ENCODE data around the gene LTB4R2.

Gene LTB4R2

DNA sequence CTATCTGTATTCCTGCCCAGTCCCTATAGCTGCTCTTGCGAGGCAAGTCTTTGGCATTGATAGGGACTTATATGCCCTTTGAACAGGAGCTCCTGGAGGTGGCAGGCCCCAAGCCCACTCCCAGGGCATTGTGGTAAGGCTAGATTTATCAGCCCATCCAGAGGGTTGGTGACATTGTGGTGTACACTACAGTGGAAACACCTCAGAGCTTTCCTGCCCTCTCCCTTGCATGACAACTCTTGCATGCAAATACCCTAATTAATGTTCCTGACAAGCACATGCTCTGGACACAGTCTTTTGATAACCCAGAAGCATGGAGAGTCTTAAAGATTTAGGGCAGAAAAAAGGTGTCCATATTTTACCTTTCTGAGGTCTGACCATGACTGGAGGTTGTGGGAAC is 30.7 kb downstream of the LTB4R2 start:
- no CpG with 5 or more reads among the region's 1 CpG for WGBS (ENCODE audit: extremely low coverage, insufficient coverage, low lambda C conversion rate)
- H3K18ac ChIP-seq (ENCODE audit: low read length), result no peak overlapping the region
- DNase-seq, result no peak
- no peak overlapping the region for H3K23ac ChIP-seq (ENCODE audit: low read length)
- no peaks in the 10 kb centered on the region for H3K4me1 ChIP-seq (ENCODE audit: control insufficient read depth, low read depth, low read length)
- H3K9ac ChIP-seq (ENCODE audit: low read length), result no peak overlapping the region
- H3K4me3 ChIP-seq (ENCODE audit: low read length), result no peak overlapping the region
- no peaks in the 10 kb centered on the region for H3K36me3 ChIP-seq (ENCODE audit: control insufficient read depth, insufficient read depth, low read length)
- no peak overlapping the region for H4K5ac ChIP-seq (ENCODE audit: low read length)
- no peak overlapping the region for H3K4me2 ChIP-seq (ENCODE audit: low read length)
- H3K27me3 ChIP-seq (ENCODE audit: insufficient read depth, low read length, poor library complexity), result peaks cover 40% of the 10 kb centered on the region
- H2BK120ac ChIP-seq (ENCODE audit: low read depth, low read length), result no peak overlapping the region
- H2BK5ac ChIP-seq (ENCODE audit: low read length), result no peak overlapping the region
- no peak overlapping the region for H2AK5ac ChIP-seq (ENCODE audit: low read length)
- no peaks in the 10 kb centered on the region for H3K79me2 ChIP-seq (ENCODE audit: control insufficient read depth, insufficient read depth, low read length)
- H3K27ac ChIP-seq (ENCODE audit: low read depth, low read length), result no peak overlapping the region
- no peak overlapping the region for H3K56ac ChIP-seq (ENCODE audit: low read length)
- H4K8ac ChIP-seq (ENCODE audit: low read depth, low read length), result no peak overlapping the region
- no peak overlapping the region for H2BK15ac ChIP-seq (replicated peaks; ENCODE audit: low read depth)
- H3K79me1 ChIP-seq (ENCODE audit: low read length), result no peaks in the 10 kb centered on the region
- no peak overlapping the region for H3K4ac ChIP-seq (ENCODE audit: low read depth, low read length)

GRCh38 chr14:24342889-24343288 is 32.9 kb downstream of the LTB4R2 start:
- no peak overlapping the region for H3K27ac ChIP-seq (ENCODE audit: low read depth, low read length)
- no peak overlapping the region for H2AK5ac ChIP-seq (ENCODE audit: low read length)
- no peak overlapping the region for H3K56ac ChIP-seq (ENCODE audit: low read length)
- H3K36me3 ChIP-seq (ENCODE audit: control insufficient read depth, insufficient read depth, low read length), result no peaks in the 10 kb centered on the region
- H3K18ac ChIP-seq (ENCODE audit: low read length), result no peak overlapping the region
- no peak overlapping the region for H2BK120ac ChIP-seq (ENCODE audit: low read depth, low read length)
- no peak overlapping the region for H3K4ac ChIP-seq (ENCODE audit: low read depth, low read length)
- peaks cover 29% of the 10 kb centered on the region for H3K27me3 ChIP-seq (ENCODE audit: insufficient read depth, low read length, poor library complexity)
- no peak overlapping the region for H3K4me3 ChIP-seq (ENCODE audit: low read length)
- no peak for DNase-seq
- no peak overlapping the region for H2BK15ac ChIP-seq (replicated peaks; ENCODE audit: low read depth)
- no peaks in the 10 kb centered on the region for H3K79me1 ChIP-seq (ENCODE audit: low read length)
- WGBS (ENCODE audit: extremely low coverage, insufficient coverage, low lambda C conversion rate), result no CpG with 5 or more reads among the region's 4 CpGs
- H2BK5ac ChIP-seq (ENCODE audit: low read length), result no peak overlapping the region
- no peaks in the 10 kb centered on the region for H3K4me1 ChIP-seq (ENCODE audit: control insufficient read depth, low read depth, low read length)
- no peak overlapping the region for H4K8ac ChIP-seq (ENCODE audit: low read depth, low read length)
- no peak overlapping the region for H3K23ac ChIP-seq (ENCODE audit: low read length)
- no peak overlapping the region for H3K4me2 ChIP-seq (ENCODE audit: low read length)
- no peaks in the 10 kb centered on the region for H3K79me2 ChIP-seq (ENCODE audit: control insufficient read depth, insufficient read depth, low read length)
- H4K5ac ChIP-seq (ENCODE audit: low read length), result no peak overlapping the region
- H3K9ac ChIP-seq (ENCODE audit: low read length), result no peak overlapping the region

DNA sequence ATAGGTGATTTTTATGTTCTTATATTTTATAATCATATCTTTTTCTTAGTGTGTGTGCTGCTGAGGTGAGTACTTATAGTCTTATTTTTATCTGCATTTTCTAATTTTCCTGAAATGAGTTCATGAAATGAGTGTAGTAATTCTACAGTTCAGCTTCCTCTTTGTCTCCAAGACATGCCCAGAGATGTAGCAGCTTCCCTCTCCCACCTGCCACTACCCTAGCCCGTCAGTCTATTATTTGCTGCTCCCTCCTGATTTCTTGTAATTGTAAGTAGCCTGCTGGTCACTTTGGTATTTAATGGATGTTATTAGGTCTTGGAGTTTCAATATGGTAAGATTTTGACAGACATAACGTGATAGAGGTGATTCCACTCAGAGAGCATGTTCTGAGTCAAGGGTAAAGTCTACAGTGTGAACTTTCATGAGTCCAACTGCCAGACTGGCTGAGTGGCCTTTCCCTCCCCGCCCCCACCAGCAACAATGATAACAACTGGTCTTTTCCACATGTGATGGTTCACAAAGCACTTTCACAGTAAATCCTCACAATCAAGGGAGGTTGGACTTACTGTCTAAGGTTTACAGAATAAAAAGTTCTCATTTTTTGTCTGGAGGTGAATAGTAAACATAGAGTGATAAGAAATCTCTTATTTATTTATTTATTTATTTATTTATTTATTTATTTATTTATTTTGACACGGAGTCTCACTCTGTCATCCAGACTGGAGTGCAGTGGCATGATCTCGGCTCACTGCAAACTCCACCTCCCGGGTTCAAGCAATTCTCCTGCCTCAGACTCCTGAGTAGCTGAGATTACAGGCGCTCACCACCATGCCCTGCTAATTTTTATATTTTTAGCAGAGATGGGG is 34.1 kb downstream of the LTB4R2 start:
- no CpG with 5 or more reads among the region's 7 CpGs for WGBS (ENCODE audit: extremely low coverage, insufficient coverage, low lambda C conversion rate)
- Histone ChIP-seq H3K9ac (ENCODE audit: low read length) (no peak overlapping the region), H3K4me2 (ENCODE audit: low read length) (no peak overlapping the region), H4K5ac (ENCODE audit: low read length) (no peak overlapping the region), H4K8ac (ENCODE audit: low read depth, low read length) (no peak overlapping the region), H3K18ac (ENCODE audit: low read length) (no peak overlapping the region), H2BK5ac (ENCODE audit: low read length) (no peak overlapping the region), H3K23ac (ENCODE audit: low read length) (no peak overlapping the region), H2AK5ac (ENCODE audit: low read length) (no peak overlapping the region), H3K4me1 (ENCODE audit: control insufficient read depth, low read depth, low read length) (no peaks in the 10 kb centered on the region), H2BK15ac (replicated peaks; ENCODE audit: low read depth) (no peak overlapping the region), H3K56ac (ENCODE audit: low read length) (no peak overlapping the region), H3K4ac (ENCODE audit: low read depth, low read length) (no peak overlapping the region), H3K36me3 (ENCODE audit: control insufficient read depth, insufficient read depth, low read length) (no peaks in the 10 kb centered on the region), H3K4me3 (ENCODE audit: low read length) (no peak overlapping the region), H3K27ac (ENCODE audit: low read depth, low read length) (no peak overlapping the region), H3K79me2 (ENCODE audit: control insufficient read depth, insufficient read depth, low read length) (no peaks in the 10 kb centered on the region), H3K27me3 (ENCODE audit: insufficient read depth, low read length, poor library complexity) (peaks cover 19% of the 10 kb centered on the region), H2BK120ac (ENCODE audit: low read depth, low read length) (no peak overlapping the region), H3K79me1 (ENCODE audit: low read length) (no peaks in the 10 kb centered on the region)
- DNase-seq, result no peak

DNA sequence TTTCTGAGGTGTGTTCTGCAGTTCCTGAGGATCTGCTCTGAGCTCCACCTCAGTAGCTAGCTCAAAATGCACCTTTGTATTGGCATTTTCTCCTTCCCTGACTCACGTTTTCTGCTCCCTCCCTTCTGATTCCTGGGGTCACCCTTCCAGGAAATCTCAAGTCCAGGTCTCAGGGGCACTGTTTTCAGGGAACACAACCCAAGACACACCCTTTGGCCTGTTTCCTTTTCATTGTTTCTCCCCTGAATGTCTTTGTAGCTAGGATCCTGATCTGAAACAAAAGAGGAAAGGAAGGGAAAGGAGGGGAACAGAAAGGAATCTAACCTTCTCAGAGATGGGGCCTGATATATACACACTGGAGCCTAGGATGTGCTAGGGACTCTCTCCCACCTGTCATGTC is 37.2 kb downstream of the LTB4R2 start:
- Histone ChIP-seq H3K27ac (ENCODE audit: low read depth, low read length) (no peak overlapping the region), H3K56ac (ENCODE audit: low read length) (no peak overlapping the region), H3K4me2 (ENCODE audit: low read length) (no peak overlapping the region), H3K79me1 (ENCODE audit: low read length) (no peaks in the 10 kb centered on the region), H2AK5ac (ENCODE audit: low read length) (no peak overlapping the region), H3K4me1 (ENCODE audit: control insufficient read depth, low read depth, low read length) (no peaks in the 10 kb centered on the region), H4K8ac (ENCODE audit: low read depth, low read length) (no peak overlapping the region), H2BK15ac (replicated peaks; ENCODE audit: low read depth) (no peak overlapping the region), H2BK120ac (ENCODE audit: low read depth, low read length) (no peak overlapping the region), H4K5ac (ENCODE audit: low read length) (no peak overlapping the region), H3K9ac (ENCODE audit: low read length) (no peak overlapping the region), H3K23ac (ENCODE audit: low read length) (no peak overlapping the region), H3K79me2 (ENCODE audit: control insufficient read depth, insufficient read depth, low read length) (no peaks in the 10 kb centered on the region), H3K36me3 (ENCODE audit: control insufficient read depth, insufficient read depth, low read length) (no peaks in the 10 kb centered on the region), H2BK5ac (ENCODE audit: low read length) (no peak overlapping the region), H3K18ac (ENCODE audit: low read length) (no peak overlapping the region), H3K27me3 (ENCODE audit: insufficient read depth, low read length, poor library complexity) (no peaks in the 10 kb centered on the region), H3K4ac (ENCODE audit: low read depth, low read length) (no peak overlapping the region), H3K4me3 (ENCODE audit: low read length) (no peak overlapping the region)
- no CpG with 5 or more reads among the region's 1 CpG for WGBS (ENCODE audit: extremely low coverage, insufficient coverage, low lambda C conversion rate)
- DNase-seq, result no peak

DNA sequence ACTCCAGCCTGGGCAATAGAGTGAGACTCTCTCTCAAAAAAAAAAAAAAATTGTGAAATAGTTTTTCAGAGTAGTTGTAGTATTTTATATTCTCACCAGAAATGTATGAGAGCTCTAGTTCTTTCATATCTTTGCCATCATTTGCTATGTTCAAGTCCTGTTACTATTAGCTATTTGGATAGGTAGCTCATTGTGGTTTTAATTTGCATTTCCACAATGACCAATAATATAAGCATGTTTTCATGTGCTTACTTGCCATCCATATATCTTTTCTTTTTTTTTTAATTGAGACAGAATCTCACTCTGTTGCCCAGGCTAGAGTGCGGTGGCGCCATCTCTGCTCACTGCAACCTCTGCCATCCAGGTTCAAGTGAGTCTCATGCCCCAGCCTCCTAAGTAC is 38.2 kb downstream of the LTB4R2 start:
- Histone ChIP-seq H2BK5ac (ENCODE audit: low read length) (no peak overlapping the region), H3K27me3 (ENCODE audit: insufficient read depth, low read length, poor library complexity) (no peaks in the 10 kb centered on the region), H3K56ac (ENCODE audit: low read length) (no peak overlapping the region), H3K79me2 (ENCODE audit: control insufficient read depth, insufficient read depth, low read length) (no peaks in the 10 kb centered on the region), H4K5ac (ENCODE audit: low read length) (no peak overlapping the region), H3K79me1 (ENCODE audit: low read length) (no peaks in the 10 kb centered on the region), H3K36me3 (ENCODE audit: control insufficient read depth, insufficient read depth, low read length) (no peaks in the 10 kb centered on the region), H2BK15ac (replicated peaks; ENCODE audit: low read depth) (no peak overlapping the region), H2BK120ac (ENCODE audit: low read depth, low read length) (no peak overlapping the region), H3K9ac (ENCODE audit: low read length) (no peak overlapping the region), H3K4me3 (ENCODE audit: low read length) (no peak overlapping the region), H3K4ac (ENCODE audit: low read depth, low read length) (no peak overlapping the region), H3K4me1 (ENCODE audit: control insufficient read depth, low read depth, low read length) (no peaks in the 10 kb centered on the region), H4K8ac (ENCODE audit: low read depth, low read length) (no peak overlapping the region), H3K23ac (ENCODE audit: low read length) (no peak overlapping the region), H3K27ac (ENCODE audit: low read depth, low read length) (no peak overlapping the region), H2AK5ac (ENCODE audit: low read length) (no peak overlapping the region), H3K18ac (ENCODE audit: low read length) (no peak overlapping the region), H3K4me2 (ENCODE audit: low read length) (no peak overlapping the region)
- whole genome bisulfite sequencing (ENCODE audit: extremely low coverage, insufficient coverage, low lambda C conversion rate), result no CpG with 5 or more reads among the region's 2 CpGs
- no peak for DNase-seq

DNA sequence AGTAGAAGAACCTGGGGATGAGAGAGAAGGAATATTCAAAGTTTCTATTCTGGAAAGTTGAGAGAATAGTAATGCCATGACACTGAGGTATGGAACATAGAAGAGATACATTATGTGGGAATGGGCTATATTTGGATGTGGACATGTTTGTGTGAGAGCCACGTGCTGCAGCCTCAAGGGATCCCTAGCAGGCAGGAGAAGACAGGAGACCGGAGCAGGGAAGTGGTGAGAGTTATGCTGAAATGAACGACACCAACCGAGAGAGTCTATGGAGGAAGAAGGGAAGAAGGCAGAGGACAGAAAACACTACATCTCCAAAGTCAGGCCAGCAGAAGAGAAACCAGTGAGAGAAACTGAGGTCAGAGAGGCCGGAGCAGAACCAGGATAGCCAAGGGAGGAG is 39.8 kb downstream of the LTB4R2 start:
- no peak overlapping the region for H4K5ac ChIP-seq (ENCODE audit: low read length)
- H3K27me3 ChIP-seq (ENCODE audit: insufficient read depth, low read length, poor library complexity), result no peaks in the 10 kb centered on the region
- H3K56ac ChIP-seq (ENCODE audit: low read length), result no peak overlapping the region
- H3K79me2 ChIP-seq (ENCODE audit: control insufficient read depth, insufficient read depth, low read length), result no peaks in the 10 kb centered on the region
- H4K8ac ChIP-seq (ENCODE audit: low read depth, low read length), result no peak overlapping the region
- H3K4me3 ChIP-seq (ENCODE audit: low read length), result no peak overlapping the region
- H3K9ac ChIP-seq (ENCODE audit: low read length), result no peak overlapping the region
- H3K4me2 ChIP-seq (ENCODE audit: low read length), result no peak overlapping the region
- no peak overlapping the region for H2BK15ac ChIP-seq (replicated peaks; ENCODE audit: low read depth)
- no peak overlapping the region for H2AK5ac ChIP-seq (ENCODE audit: low read length)
- no peak overlapping the region for H2BK5ac ChIP-seq (ENCODE audit: low read length)
- no peak overlapping the region for H3K18ac ChIP-seq (ENCODE audit: low read length)
- H3K36me3 ChIP-seq (ENCODE audit: control insufficient read depth, insufficient read depth, low read length), result no peaks in the 10 kb centered on the region
- H3K23ac ChIP-seq (ENCODE audit: low read length), result no peak overlapping the region
- no CpG with 5 or more reads among the region's 5 CpGs for WGBS (ENCODE audit: extremely low coverage, insufficient coverage, low lambda C conversion rate)
- DNase-seq, result no peak
- no peaks in the 10 kb centered on the region for H3K79me1 ChIP-seq (ENCODE audit: low read length)
- H3K27ac ChIP-seq (ENCODE audit: low read depth, low read length), result no peak overlapping the region
- H3K4ac ChIP-seq (ENCODE audit: low read depth, low read length), result no peak overlapping the region
- H2BK120ac ChIP-seq (ENCODE audit: low read depth, low read length), result no peak overlapping the region
- no peaks in the 10 kb centered on the region for H3K4me1 ChIP-seq (ENCODE audit: control insufficient read depth, low read depth, low read length)

All from mesendoderm (in vitro differentiated cells).